Pulmonary artery endothelial cell (primary cell): ENCODE data around the gene CDK5RAP3. TPM values are rescaled to one million over a fixed set of nuclear protein-coding genes. Genes with fewer than 3 reads are reported as not detected.
"Not testable (repeated sequence)": the region's sequence is repeated elsewhere in the genome, so short reads cannot be mapped to it uniquely, and the experiment has no call there.

ENCODE experiments used
- DNase-seq: peaks from one replicate; pipeline ENCODE4 v3.0.0-alpha.2; 2011; ENCODE audit warnings: low read depth, low spot score
- total RNA-seq: library from RNA; depleted of rRNA; stranded (reverse); fragments of >200 nt; gene quantifications from 2 replicates; pipeline ENCODE4 v1.2.3, GENCODE V29; 2014

The CDK5RAP3 gene
- total RNA-seq, 1 donor from 2014 or later = 68.2 TPM

- DNase-seq = no peak
Measured at GRCh38 chr17:47973541-47973940, 2.6 kb downstream of the CDK5RAP3 start.

GRCh38 chr17:47975189-47975822, 4.4 kb downstream of the CDK5RAP3 start:
- no peak for DNase-seq

GRCh38 chr17:47975823-47976205, 4.9 kb downstream of the CDK5RAP3 start:
- DNase-seq = no peak

GRCh38 chr17:47978324-47978723, 7.4 kb downstream of the CDK5RAP3 start:
- DNase-seq = peak; percentile 10

DNA sequence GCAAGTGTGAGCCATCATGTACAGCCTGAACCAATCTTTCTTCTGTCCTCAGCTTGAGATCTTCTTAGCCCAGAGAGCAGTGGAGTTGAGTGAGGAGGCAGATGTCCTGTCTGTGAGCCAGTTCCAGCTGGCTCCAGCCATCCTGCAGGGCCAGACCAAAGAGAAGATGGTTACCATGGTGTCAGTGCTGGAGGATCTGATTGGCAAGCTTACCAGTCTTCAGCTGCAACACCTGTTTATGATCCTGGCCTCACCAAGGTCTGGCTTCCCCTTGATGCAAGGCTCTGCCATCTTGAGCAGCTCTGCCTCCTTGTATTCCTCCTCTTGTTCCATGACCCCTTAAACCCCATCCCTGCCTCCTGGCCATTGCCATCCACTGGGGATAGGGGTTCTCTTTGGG, 9.6 kb downstream of the CDK5RAP3 start:
- DNase-seq = no peak

- DNase-seq = no peak
Measured at GRCh38 chr17:47981462-47981861, 10.5 kb downstream of the CDK5RAP3 start.

- no peak for DNase-seq
Measured at GRCh38 chr17:47982091-47982617, 11.2 kb downstream of the CDK5RAP3 start.

GRCh38 chr17:47982645-47983390, 11.9 kb downstream of the CDK5RAP3 start:
- no peak for DNase-seq

DNA sequence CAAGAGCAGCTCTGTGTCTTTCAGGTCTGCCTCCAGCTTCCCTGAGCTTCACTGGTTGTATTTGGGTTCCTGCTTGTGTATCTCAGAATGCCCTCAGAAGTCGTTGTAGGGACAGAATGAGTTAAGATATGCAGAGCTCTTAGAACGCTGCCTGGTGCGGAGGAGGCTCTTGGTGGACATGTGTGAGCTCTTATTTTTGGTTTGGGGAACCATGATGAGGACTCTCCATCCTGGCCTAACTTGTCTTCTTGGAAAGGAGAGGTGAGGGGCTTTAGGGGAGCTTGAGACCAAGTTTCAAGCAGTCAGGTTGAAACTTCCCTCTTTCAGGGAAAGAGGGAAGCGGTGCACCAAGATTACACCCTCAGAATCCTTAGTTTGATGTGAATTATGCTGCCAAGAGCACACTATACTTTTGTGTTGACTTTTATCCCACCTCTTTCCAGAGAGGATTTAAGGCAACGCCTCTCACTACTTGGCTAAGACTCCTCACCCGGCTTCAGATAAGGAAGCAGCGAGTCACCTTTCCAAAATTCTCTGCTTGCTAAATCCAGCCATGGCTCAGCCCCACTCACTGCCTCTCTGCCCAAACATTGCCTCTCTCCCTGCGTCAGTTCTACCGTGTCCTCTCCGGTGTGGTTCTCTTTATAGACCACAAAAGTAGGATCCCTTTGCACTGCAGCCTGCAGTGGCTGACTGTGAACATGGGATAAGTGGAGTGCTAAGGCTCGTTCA, 12.7 kb downstream of the CDK5RAP3 start:
- DNase-seq = no peak

- DNase-seq = no peak
Measured at GRCh38 chr17:47986520-47986919, 15.6 kb downstream of the CDK5RAP3 start.

DNA sequence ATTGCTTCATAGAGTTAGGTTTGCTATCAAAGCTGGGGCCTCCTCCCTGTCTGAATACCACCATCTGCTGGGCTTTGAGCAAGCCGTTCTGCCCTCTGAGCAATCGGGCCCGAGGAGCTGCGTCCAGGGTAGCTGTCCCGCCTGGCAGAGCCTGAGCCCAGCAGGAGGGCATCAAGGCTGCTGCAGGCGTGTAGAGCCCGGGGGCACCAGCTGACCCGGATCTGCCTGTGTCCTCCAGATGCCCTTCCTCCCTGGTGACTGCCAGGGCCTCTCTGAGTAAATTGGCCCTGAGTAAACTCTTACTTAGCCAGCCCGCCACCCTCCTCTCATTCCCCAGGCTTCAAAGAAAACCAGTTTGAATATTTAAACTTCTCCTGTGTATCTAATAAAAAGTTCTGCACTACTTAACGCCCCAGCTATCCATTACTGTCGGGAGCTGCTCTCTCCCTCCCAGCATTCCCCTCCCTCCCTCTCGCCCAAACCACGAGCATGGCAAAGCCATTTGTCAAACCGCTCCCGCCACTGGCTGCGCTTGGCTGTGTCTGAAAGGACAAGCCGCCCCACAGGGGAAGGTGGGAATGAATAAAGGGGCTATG, 16.4 kb downstream of the CDK5RAP3 start:
- no peak for DNase-seq

GRCh38 chr17:47988445-47988844, 17.5 kb downstream of the CDK5RAP3 start:
- not testable (repeated sequence) for DNase-seq

- no peak for DNase-seq
Measured at GRCh38 chr17:47989159-47989558, 18.2 kb downstream of the CDK5RAP3 start.

DNA sequence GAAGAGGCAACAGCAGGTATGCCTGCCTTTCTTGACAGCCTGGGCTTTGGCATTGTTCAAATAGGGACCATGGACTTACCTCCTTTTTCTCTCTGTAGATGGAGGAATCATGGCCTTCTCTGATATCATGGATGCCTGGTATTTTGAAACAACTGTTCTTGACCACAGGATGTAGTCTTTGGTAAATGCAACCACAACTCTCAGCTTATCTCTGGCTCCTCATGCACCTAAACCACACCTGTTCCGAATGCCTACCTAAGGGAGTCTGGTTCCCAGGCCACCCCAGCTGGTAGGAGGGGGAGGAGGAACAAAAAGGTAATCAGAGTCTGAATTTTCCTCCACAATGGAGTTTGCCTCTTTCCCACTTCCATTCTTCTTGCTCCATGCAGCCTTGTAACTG, 18.8 kb downstream of the CDK5RAP3 start:
- no peak for DNase-seq

DNA sequence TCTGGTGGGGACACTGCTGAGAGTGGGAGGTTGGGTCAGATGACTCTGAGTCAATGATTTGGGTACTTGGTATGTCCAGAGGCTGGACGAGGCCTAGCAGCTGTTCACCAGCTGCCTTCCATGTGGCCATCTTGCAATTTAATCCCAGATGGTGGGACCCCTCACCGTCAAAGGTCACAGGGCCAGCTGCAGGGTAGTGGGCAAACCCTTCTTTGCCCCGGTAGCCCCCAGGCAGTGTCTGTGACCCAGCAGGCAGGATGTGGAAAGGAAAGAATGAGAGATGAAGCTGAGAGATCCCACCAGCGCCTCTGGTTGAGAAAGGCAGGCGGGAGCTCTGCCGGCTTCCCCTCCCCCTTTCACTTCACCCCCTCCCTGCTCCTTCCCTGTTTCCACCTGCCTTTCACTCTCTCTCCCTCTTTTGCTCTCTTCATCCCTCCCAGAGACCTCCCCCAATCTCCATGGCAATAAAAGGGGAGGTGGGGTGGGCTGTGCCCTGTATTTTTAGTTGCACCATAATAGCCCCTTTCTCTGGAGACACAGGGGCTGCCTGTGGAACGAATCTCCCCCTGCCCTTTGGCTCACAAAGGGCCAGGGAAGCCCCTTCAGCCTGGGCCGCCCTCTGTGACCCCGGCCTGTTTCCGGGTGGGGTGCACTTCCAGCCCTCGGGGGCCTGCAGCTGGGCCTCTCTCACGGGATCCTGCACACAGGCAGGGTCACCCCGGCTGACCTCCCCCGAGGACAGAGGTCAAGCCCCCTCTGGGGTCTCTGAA, 20.2 kb downstream of the CDK5RAP3 start:
- no peak for DNase-seq

- no peak for DNase-seq
Measured at GRCh38 chr17:47992216-47992615, 21.3 kb downstream of the CDK5RAP3 start.

- no peak for DNase-seq
Measured at GRCh38 chr17:47993031-47993564, 22.2 kb downstream of the CDK5RAP3 start.

DNA sequence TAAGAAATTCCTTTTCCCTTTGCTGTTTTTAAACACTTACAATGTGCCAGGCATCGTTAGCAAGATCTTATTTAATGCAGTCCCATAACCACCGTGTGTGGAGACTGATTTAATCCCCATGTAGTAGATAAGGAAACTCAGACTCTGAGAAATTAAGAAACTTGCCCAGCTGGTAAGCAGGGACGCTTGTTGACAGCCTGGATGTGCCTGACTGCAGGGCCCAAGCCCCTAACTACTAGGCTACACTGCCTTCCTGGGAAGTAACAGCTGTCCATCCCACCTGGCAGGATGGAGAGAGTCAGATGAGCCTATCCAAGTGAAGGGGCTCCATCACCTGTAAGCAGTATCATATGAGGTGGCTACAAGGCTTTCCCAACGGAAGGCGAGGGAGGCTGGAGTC, 23.1 kb downstream of the CDK5RAP3 start:
- DNase-seq = no peak

- no peak for DNase-seq
Measured at GRCh38 chr17:47994724-47995123, 23.8 kb downstream of the CDK5RAP3 start.

DNA sequence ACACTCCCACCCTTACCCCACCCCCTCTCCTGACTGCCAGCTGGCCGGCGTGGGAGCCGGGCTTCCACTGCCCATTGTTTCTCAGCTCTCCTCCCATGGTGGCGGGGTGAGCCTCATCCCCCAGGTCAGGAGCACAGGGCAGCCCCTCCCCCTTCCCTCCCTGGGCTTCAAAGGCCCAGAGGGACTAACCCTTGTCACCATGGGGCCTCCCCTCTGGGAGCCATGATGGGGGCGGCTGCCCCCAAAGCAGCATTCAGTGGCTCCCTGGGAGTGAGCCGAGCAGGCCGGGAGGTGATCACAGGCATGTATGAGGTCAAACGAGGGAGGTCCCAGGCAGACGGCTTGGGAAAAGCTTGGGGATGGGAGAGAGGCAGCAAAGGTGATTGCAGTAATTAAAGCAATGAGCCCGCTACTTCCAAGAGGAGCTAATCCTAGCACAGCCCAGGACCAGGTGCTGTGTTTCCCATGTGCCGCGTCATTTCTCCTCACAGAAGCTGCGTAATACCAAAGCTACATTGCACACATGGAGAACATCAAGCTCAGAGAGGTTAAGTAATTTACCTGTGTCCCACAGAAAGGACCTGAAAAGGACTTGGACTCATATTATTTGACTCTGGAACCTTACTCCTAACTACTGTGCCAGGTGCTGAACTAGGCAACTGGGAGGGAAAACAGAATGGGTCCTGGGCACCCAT, 24.5 kb downstream of the CDK5RAP3 start:
- no peak for DNase-seq
